ENCODE measurements around the gene CLK1. TPM values are rescaled to one million over a fixed set of nuclear protein-coding genes. Genes with fewer than 3 reads are reported as not detected.

The CLK1 gene
- total and polyA plus RNA-seq, 2 of the 13 experiments (the other 11 are each of a cell fraction or from before 2014, with no cell fraction given), result 66.6 to 101 TPM

DNA sequence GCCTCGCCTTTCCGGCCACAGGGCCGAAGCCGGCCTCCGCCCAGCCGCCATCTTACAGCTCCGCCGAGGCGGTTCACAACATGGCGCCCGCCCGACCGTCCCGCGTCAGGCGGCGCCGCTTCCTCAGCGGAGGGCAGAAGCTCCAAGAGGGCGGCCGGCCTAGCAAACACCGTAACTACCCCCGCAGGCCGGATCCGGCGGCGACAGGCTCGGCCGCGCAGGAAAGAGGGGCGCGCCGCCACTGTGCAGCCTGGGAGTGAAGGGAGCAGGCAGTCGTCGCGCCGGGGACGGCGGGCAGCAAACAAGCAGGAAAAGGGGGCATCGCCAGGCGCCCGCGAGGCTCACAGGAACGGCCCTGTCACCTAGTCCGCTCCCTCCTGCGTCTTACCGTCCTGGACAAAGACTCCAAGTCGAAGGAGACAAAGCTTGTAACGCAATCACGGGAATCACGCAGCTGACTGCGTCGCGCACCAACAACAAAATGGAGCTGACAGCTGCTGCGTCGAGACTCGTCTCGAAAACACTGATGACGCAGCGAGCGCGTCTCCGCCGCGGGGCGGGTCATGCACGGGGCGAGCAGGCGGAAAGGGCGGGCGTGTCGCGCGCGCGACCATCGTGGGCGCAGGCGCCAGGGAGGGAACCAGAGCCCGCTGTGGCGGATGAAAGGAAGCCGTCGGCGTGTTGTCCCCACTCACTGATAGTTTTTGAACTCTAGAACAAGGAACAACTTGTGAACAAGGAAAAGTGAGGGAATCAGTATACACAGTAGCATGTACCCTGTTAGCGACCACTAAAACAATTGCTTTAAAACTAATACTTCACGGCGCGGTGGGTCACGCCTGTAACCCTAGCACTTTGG is at the start of gene CLK1 (continued):
- TF ChIP-seq, protein P1, sequence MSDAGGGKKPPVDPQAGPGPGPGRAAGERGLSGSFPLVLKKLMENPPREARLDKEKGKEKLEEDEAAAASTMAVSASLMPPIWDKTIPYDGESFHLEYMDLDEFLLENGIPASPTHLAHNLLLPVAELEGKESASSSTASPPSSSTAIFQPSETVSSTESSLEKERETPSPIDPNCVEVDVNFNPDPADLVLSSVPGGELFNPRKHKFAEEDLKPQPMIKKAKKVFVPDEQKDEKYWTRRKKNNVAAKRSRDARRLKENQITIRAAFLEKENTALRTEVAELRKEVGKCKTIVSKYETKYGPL (CRISPR knock-in tag; IDR thresholded peaks at IDR 0.05), result 0 out of 2 replicates have a peak, but pooled peaks have one; percentile 59
- TF ChIP-seq POLR2AphosphoS5 (IDR thresholded peaks at IDR 0.05; ENCODE audit: low read depth, low read length) (peak; percentile 100), ZNF556 (CRISPR knock-in tag; IDR thresholded peaks at IDR 0.05; ENCODE audit: borderline replicate concordance) (peak; percentile 92; the same call in 1 of the 2 replicates), CEBPG (CRISPR knock-in tag; IDR thresholded peaks at IDR 0.05) (peak; percentile 72), ZNF878 (CRISPR knock-in tag; IDR thresholded peaks at IDR 0.05) (peak; percentile 96), SP1 (IDR thresholded peaks at IDR 0.05) (no peak), SP1 (CRISPR knock-in tag; IDR thresholded peaks at IDR 0.05) (peak; percentile 93), TBP (CRISPR knock-in tag; IDR thresholded peaks at IDR 0.05) (peak; percentile 87; the same call in 1 of the 2 replicates), TP53 (CRISPR knock-in tag; conservative IDR thresholded peaks at IDR 0.05) (peak; percentile 81), POGZ (CRISPR knock-in tag; IDR thresholded peaks at IDR 0.05) (peak; percentile 92), PCBP2 (optimal IDR thresholded peaks at IDR 0.05; ENCODE audit: low read depth, low read length, poor library complexity, severe bottlenecking) (no peak), ZNF737 (CRISPR knock-in tag; IDR thresholded peaks at IDR 0.05; ENCODE audit: borderline replicate concordance) (peak; percentile 93; the same call in 1 of the 2 replicates), ZNF567 (CRISPR knock-in tag; IDR thresholded peaks at IDR 0.05; ENCODE audit: borderline replicate concordance) (no peak; the same call in none of the 2 replicates)
- TF ChIP-seq, protein P2, sequence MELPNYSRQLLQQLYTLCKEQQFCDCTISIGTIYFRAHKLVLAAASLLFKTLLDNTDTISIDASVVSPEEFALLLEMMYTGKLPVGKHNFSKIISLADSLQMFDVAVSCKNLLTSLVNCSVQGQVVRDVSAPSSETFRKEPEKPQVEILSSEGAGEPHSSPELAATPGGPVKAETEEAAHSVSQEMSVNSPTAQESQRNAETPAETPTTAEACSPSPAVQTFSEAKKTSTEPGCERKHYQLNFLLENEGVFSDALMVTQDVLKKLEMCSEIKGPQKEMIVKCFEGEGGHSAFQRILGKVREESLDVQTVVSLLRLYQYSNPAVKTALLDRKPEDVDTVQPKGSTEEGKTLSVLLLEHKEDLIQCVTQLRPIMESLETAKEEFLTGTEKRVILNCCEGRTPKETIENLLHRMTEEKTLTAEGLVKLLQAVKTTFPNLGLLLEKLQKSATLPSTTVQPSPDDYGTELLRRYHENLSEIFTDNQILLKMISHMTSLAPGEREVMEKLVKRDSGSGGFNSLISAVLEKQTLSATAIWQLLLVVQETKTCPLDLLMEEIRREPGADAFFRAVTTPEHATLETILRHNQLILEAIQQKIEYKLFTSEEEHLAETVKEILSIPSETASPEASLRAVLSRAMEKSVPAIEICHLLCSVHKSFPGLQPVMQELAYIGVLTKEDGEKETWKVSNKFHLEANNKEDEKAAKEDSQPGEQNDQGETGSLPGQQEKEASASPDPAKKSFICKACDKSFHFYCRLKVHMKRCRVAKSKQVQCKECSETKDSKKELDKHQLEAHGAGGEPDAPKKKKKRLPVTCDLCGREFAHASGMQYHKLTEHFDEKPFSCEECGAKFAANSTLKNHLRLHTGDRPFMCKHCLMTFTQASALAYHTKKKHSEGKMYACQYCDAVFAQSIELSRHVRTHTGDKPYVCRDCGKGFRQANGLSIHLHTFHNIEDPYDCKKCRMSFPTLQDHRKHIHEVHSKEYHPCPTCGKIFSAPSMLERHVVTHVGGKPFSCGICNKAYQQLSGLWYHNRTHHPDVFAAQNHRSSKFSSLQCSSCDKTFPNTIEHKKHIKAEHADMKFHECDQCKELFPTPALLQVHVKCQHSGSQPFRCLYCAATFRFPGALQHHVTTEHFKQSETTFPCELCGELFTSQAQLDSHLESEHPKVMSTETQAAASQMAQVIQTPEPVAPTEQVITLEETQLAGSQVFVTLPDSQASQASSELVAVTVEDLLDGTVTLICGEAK (IDR thresholded peaks at IDR 0.05), result no peak
- TF ChIP-seq, protein P2 (CRISPR knock-in tag; IDR thresholded peaks at IDR 0.05), result peak; percentile 92
- TF ChIP-seq, protein P3, sequence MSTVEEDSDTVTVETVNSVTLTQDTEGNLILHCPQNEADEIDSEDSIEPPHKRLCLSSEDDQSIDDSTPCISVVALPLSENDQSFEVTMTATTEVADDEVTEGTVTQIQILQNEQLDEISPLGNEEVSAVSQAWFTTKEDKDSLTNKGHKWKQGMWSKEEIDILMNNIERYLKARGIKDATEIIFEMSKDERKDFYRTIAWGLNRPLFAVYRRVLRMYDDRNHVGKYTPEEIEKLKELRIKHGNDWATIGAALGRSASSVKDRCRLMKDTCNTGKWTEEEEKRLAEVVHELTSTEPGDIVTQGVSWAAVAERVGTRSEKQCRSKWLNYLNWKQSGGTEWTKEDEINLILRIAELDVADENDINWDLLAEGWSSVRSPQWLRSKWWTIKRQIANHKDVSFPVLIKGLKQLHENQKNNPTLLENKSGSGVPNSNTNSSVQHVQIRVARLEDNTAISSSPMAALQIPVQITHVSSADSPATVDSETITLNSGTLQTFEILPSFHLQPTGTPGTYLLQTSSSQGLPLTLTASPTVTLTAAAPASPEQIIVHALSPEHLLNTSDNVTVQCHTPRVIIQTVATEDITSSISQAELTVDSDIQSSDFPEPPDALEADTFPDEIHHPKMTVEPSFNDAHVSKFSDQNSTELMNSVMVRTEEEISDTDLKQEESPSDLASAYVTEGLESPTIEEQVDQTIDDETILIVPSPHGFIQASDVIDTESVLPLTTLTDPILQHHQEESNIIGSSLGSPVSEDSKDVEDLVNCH (CRISPR knock-in tag; IDR thresholded peaks at IDR 0.05), result peak; percentile 89; the same call in 1 of the 2 replicates
